Measurements from ENCODE around the gene ASB15. TPM values are rescaled to one million over a fixed set of nuclear protein-coding genes. Genes with fewer than 3 reads are reported as not detected.

Gene ASB15
- total RNA-seq, 6 experiments from 2014 or later, result not detected

DNA sequence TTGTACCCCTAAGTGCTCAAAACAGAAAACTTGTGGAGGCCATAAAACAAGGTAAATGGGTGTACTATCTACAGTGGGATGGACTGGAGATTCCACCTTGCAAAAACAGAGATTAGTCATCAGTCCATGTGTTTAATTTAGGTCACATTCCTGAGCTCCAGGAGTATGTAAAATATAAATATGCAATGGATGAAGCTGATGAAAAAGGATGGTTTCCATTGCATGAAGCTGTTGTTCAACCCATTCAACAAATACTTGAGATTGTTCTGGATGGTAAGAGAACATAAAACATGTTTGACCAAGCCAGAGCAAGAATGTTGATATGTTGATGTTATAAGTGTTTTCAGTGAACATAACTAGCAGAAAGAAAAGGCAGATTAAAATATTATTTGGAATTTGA is 14.6 kb downstream of the ASB15 start:
- Mint-ChIP-seq H3K4me3 (no peak overlapping the region), H3K4me1 (ENCODE audit: low read depth) (peaks cover 5% of the 10 kb centered on the region; the same call in 1 of the 2 replicates)

DNA sequence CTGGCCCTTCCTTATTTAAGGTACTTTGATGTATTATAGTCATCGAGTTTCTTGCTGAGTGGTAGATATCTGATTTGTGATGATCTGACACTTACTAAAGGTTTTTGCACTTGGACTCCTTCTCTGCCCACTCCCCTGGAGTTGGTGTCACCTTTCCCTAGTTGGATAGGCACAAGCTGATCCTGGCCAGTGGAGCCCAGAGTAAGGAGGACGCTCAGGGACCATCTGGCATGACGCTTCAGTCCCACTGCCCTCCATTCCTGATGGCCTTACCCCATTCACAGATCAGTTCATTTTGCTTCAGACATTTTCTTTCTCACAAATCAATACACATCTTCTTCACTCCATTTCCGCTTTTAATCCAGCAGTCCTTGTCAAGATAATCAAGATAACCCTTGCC is 20.1 kb downstream of the ASB15 start:
- no peak overlapping the region for H3K4me3 Mint-ChIP-seq
- TF ChIP-seq, protein P1, sequence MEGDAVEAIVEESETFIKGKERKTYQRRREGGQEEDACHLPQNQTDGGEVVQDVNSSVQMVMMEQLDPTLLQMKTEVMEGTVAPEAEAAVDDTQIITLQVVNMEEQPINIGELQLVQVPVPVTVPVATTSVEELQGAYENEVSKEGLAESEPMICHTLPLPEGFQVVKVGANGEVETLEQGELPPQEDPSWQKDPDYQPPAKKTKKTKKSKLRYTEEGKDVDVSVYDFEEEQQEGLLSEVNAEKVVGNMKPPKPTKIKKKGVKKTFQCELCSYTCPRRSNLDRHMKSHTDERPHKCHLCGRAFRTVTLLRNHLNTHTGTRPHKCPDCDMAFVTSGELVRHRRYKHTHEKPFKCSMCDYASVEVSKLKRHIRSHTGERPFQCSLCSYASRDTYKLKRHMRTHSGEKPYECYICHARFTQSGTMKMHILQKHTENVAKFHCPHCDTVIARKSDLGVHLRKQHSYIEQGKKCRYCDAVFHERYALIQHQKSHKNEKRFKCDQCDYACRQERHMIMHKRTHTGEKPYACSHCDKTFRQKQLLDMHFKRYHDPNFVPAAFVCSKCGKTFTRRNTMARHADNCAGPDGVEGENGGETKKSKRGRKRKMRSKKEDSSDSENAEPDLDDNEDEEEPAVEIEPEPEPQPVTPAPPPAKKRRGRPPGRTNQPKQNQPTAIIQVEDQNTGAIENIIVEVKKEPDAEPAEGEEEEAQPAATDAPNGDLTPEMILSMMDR (IDR thresholded peaks at IDR 0.05), result no peak
- peaks cover 9% of the 10 kb centered on the region for H3K27me3 Mint-ChIP-seq (ENCODE audit: insufficient read depth)
- no peaks in the 10 kb centered on the region for H3K36me3 Mint-ChIP-seq (ENCODE audit: low read depth)
- no peak overlapping the region for H3K27ac Mint-ChIP-seq
- no peak for DNase-seq
- H3K4me1 Mint-ChIP-seq (ENCODE audit: low read depth), result no peaks in the 10 kb centered on the region; the same call in 1 of the 2 replicates
- no peaks in the 10 kb centered on the region for H3K9me3 Mint-ChIP-seq

More for the DNA sequence above, 14.6 kb downstream of the ASB15 start:
- Mint-ChIP-seq H3K9me3 (no peaks in the 10 kb centered on the region), H3K36me3 (ENCODE audit: low read depth) (no peaks in the 10 kb centered on the region), H3K27ac (no peak overlapping the region), H3K27me3 (ENCODE audit: insufficient read depth) (peaks cover 12% of the 10 kb centered on the region)
- DNase-seq, result no peak
- TF ChIP-seq, protein P1 (IDR thresholded peaks at IDR 0.05), result no peak

DNA sequence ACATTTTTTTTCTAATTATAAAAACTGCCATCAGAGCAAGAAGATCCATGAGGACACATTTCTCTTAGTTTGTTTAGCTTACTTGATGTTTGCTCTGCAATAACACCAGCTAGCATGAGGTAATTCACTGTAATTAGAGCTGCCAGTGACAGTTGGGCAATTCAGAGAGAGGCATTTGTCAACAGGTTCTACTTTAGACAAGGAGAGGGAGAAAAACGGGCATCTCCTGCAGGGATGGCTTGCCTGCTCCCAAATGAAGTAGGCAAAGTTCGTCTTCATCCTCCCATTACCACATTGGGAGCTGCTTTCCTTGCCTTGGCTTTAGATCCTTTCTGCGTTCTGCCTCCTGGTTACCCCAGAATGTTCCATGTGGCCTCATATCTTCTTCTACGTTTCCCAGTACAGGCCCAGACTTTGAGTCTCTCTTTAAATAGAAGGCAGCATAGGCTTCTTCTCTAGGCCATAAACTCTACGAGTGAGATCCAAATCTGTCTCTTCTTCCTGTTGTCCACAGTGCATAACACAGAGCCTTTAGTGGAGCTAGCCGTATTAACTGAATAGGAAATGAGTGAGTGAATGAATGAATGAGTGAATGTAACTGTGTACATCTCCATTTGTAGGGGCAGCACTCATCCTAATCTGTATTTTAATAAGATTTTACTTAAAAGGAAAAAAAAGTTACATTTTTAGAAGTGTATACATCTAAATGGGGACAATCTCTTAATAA is 21.2 kb downstream of the ASB15 start:
- no peak for DNase-seq
- peaks cover 9% of the 10 kb centered on the region for H3K27me3 Mint-ChIP-seq (ENCODE audit: insufficient read depth)
- no peaks in the 10 kb centered on the region; the same call in 1 of the 2 replicates for H3K4me1 Mint-ChIP-seq (ENCODE audit: low read depth)
- TF ChIP-seq, protein P1 (IDR thresholded peaks at IDR 0.05), result no peak
- no peak overlapping the region for H3K27ac Mint-ChIP-seq
- no peaks in the 10 kb centered on the region for H3K9me3 Mint-ChIP-seq
- H3K4me3 Mint-ChIP-seq, result no peak overlapping the region
- H3K36me3 Mint-ChIP-seq (ENCODE audit: low read depth), result no peaks in the 10 kb centered on the region

DNA sequence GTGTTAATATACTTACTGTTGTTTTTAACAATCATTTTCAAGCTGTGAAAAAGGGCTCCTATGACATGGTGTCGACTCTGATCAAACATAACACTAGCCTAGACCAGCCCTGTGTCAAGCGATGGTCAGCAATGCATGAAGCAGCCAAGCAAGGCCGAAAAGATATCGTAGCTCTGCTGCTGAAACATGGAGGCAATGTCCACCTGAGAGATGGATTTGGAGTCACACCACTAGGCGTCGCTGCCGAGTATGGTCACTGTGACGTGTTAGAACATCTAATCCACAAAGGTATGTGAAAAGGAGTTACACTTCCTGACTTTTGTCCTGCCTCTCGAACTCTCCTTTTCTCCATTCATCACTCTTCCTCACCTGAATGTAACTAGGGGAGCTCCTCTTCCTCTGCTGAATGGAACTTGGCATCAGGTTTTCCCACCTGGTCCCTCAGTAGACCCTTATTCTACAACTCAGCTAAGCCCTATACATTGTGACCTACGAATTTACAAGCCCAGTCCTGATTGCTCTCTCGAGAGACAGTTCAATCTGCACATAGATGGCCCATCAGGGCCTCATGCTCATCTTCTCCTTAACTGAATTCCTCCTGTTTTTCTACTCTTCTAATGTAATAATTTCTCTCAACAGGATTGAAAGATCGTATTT is 23.0 kb downstream of the ASB15 start:
- Mint-ChIP-seq H3K27ac (no peak overlapping the region), H3K4me1 (ENCODE audit: low read depth) (no peaks in the 10 kb centered on the region; the same call in 1 of the 2 replicates), H3K4me3 (no peak overlapping the region), H3K36me3 (ENCODE audit: low read depth) (no peaks in the 10 kb centered on the region), H3K27me3 (ENCODE audit: insufficient read depth) (peaks cover 6% of the 10 kb centered on the region; the same call in 1 of the 2 replicates), H3K9me3 (no peaks in the 10 kb centered on the region)
- TF ChIP-seq, protein P1 (IDR thresholded peaks at IDR 0.05), result peak; percentile 82
- peak; percentile 13 for DNase-seq

DNA sequence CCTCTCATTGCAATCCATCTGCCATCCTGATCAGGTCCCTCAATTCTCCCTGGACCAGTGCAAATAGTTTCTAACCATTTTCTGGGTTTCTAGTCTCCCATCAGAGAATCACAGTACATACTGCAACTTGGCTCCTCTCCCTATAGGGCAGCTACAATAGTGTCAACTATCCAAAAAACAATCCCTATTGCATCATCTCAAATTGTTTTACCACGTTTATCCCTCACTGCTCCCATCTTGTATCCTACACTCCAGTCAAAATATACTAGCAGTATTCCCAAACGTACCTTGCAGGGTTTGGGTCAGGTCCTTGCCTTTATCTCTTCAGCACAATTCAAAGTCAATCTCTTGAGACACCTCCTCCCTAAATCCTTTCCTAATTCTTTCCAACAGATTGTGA is 23.6 kb downstream of the ASB15 start:
- Mint-ChIP-seq H3K27me3 (ENCODE audit: insufficient read depth) (peaks cover 3% of the 10 kb centered on the region; the same call in 1 of the 2 replicates), H3K27ac (no peak overlapping the region), H3K4me3 (no peak overlapping the region), H3K9me3 (no peaks in the 10 kb centered on the region), H3K4me1 (ENCODE audit: low read depth) (no peaks in the 10 kb centered on the region; the same call in 1 of the 2 replicates), H3K36me3 (ENCODE audit: low read depth) (no peaks in the 10 kb centered on the region)
- TF ChIP-seq, protein P1 (IDR thresholded peaks at IDR 0.05), result no peak
- DNase-seq, result no peak

All from HFFc6 (cell line).